Measurements from ENCODE around the gene TMEM82.

Gene TMEM82

DNA sequence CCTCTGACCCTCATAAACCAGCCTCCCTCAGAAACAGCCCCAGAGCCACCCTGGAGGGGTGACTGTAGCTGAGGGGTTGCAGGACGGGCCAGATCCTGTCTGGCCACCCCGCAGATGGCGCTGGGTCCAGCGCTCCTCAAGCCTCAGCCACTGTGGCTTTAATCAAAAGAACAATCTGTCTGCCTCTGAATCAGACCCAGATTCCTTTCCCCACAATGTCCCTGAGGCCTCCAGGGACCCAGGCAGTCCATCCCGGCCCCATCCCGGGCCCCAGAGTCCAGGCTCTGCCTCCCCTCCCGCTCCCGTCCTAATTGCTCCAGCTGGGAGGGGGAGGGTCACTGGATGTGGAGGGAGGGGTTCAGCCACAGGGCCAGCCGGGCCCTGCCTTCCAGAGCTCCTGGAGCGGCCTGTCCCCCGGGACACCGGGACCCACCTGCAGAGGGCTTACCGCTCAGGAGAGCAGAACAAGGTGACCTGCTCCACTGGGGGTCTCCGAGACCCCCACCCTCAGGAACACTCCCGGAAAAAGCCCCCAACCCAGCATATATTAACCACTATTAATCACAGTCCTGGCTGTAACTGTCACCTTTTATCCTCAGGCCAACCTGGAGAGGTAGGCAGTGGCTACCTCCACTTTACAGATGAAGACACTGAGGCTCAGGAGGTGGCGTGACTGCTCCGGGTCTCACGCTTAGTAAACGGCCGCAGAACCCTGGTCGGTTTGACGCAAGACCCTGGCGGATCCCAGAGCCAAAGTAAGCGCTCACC is 15.5 kb downstream of the TMEM82 start:
- DNase-seq: no peak

DNA sequence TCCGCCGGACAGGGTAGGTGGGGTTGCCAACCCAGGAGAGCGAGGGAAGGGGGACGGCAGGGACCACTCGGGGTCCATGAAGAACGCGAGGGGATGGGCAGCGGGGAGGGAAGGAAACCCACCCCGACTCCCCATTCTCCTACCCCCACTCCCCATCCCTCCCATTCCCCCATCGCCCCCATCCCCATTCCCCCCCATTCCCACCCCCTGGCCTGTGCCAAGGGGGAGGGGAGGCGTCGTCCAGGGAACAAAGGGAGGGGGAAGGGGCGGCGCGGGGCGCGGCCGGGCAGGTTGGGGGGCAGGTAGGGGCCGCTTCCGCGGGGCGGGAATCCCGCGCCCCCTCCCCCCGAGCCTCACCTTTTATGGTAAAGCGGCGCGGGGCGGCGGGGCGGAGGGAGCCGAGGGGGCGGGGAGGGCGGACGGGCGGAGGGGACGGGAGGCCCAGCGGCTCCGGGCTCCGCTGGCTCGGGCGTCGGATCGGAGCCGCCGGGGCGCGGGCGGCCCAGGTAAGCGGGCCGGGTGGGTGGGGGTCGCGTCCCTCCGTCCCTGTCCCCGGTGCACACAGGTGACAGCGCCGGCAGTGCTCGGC is 16.1 kb downstream of the TMEM82 start, which contains the start of gene FBLIM1:
FBLIM1 (plus strand) TSS at position 453 of the 589 bp plus-strand sequence. CDS start 6,189 bp downstream, outside the sequence.
- DNase-seq: no peak

GRCh38 chr1:15758953-15759661 is 16.8 kb downstream of the TMEM82 start:
- no peak for DNase-seq

DNA sequence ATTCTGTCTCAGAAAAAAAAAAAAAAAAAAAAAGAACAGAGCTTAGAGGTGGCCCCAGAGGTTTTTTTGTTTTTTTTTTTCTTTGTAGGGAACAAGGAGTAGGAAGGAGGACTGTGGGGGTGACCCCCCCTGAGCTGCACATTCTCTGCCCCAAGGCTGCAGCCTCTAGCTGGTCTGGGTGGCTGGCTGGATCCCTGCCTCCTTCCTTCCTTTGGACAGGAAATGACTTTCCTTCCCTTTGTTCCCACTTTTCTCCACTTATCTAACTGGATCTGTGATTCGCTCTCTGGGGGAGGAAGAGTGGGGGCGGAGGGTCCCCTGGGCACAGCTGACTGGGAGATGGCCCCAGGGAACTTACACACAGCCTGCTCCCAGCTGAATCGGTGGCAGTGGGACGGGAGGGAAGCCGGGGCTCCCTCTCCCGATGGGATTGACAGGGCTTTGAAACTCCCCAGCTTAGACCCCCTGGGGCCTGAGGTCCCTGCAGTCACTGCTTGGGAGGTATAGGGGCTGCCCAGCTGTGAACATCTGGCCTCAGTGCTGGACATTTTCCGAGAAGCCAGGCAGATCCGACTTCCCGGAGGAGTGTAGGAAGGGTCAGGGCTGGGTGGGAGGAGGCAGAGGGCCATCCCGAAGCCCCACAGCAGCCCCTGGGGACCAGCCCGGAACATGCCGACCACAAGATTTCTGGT is 18.4 kb downstream of the TMEM82 start:
- no peak for DNase-seq

DNA sequence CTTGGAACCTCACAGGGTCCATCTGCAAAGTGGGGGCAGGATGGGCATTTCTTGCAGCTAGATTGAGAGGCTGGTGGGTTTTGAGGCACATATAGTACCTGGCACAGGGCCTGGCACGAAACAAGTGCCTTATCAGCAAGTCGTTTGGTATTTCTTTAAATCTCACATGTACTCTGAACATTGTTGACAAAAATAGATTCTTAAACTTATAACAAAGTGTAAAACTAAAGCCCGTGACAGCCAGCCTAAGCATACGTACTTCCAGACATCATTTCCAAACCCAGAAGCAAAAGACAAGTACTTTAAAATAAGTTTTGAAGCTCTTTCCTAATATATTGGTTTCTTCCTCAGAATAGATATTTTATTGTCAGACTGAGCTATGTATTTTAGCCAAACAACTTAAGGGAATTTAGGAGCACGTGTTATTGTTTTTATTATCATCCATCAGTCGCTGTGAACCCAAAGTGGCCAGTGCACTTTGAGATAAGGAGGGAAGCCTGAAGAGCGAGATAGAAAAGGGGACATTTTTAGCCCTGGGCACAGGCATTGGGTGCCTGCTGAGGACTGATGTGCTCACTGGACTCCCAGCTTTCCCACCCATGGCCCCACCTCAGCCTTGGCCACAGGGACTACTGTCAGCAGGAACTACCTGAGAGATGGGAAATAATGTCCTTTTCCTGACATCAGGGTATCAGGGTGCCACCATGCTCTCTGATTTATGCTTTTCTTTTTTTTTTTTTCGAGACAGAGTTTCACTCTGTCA is 19.2 kb downstream of the TMEM82 start:
- no peak for DNase-seq

DNA sequence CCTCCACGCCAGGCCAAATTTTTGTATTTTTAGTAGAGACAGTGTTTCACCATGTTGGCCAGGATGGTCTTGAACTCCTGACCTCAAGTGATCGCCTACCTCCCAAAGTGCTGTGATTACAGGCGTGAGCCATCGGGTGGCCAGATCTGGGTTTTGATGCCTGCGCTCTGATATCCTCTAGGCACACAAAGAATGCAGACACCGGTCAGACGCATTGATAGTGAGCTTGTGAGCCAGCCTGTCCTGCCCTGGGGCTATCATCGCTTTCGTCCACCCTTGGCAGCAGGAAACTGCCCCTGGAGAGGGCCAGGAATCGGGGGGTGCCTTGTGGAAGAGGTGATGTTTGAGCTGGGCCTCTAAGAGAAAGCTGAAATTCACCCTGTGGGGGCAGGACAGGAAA is 20.2 kb downstream of the TMEM82 start:
- DNase-seq: no peak

- no peak for DNase-seq
These were observed 22.0 kb downstream of the TMEM82 start for GRCh38 chr1:15764269-15764764.

DNA sequence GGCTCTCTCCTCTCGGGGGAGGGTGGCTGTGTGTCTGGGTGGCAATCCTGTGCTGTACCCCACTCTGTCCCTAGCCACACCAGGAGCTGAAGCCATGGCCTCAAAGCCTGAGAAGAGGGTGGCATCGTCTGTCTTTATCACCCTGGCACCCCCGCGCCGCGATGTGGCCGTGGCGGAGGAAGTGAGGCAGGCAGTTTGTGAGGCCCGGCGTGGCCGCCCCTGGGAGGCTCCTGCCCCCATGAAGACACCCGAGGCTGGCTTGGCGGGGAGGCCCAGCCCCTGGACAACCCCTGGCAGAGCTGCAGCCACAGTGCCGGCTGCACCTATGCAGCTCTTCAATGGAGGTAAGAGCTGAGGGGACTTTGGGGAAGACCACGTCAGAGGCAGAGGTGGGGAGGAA is 22.6 kb downstream of the TMEM82 start:
- DNase-seq: no peak

DNA sequence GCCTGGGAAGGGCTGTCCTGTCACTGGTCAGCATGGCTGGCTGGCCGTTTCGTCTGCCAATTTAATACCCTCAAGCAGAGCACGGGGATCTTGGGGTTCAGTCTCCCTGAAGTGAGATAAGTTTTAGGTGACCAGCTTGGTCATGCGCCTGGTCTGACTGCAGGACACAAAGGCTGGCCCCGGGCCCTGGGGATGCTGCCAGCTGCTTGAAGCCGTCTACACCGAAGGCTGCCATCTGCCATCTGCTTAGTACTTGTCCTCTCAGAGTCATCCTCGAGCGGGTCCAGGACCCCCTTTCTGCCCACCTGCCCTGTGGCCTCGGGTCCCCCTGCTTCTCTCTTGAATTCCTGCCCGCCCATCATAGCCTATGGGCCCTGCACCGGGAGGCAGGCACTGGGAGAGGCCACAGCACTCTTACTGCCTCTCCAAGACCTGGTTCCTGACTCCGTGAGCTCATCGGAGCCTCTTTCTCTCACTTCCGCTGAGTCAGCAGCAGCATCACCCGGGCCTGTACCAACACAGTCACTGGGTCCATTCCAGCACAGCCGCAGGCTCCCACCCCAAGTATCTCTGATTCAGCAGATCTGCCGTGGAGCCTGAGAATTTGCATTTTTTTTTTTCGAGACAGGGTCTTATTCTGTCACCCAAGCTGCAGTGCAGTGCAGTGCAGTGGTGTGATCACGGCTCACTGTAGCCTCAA is 23.3 kb downstream of the TMEM82 start:
- DNase-seq: no peak

- DNase-seq: no peak
These were observed 25.6 kb downstream of the TMEM82 start for GRCh38 chr1:15767941-15768340.

- no peak for DNase-seq
These were observed 26.1 kb downstream of the TMEM82 start for GRCh38 chr1:15768388-15768787.

GRCh38 chr1:15770313-15770962 is 28.1 kb downstream of the TMEM82 start:
- DNase-seq: no peak

DNA sequence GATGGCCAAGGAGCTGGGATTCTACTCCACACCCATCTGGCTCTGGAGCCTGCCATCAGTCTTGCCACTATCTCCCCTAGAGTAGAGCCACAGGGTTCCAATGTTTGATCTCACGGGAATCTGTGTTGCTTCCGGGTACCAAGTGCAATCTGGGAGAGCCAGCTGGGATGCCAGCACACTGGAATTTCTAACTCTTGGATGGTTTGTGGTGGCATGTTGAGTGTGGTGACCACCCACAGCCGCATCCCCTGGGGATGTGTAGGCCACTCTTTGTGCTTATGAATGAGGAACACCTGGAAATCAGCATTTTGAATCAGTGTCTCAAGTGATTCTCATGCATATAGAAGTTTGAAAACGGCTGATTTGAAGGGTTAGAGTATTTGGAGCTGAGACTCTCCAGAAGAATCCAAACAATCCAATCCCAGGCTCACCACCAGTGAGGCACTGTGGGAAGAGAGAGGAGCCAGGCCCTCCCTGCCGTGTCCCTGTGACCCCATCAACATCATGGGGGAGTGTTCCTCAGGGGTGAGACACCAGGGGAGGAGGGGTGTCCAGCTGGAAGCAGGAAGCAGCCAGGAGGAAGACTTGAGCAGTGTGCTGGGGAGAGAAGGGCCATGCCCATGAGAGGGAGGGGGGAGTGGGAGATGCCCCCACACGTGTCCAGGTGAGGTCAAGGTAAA is 29.7 kb downstream of the TMEM82 start:
- DNase-seq: no peak

DNA sequence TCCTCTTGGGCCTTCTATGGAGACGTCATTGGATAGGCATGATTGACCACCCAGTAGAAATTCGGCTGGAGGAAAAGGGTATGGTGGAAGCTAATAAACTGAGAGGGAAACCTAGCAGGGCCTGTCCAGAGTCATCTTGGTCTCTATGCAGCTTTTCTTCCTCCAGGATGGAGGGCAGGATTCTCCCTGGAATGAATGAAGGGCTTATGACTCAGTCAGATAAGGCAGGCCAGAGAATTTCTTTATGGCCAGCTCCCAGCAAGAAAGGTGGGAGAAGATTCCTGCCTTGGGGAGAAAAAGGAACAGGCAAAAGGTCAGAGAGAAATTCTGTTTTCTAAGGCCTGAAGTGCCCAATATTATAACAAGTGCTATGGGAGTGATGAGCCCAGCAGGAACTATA is 33.4 kb downstream of the TMEM82 start:
- no peak for DNase-seq

GRCh38 chr1:15777909-15778707 is 35.8 kb downstream of the TMEM82 start:
- no peak for DNase-seq

DNA sequence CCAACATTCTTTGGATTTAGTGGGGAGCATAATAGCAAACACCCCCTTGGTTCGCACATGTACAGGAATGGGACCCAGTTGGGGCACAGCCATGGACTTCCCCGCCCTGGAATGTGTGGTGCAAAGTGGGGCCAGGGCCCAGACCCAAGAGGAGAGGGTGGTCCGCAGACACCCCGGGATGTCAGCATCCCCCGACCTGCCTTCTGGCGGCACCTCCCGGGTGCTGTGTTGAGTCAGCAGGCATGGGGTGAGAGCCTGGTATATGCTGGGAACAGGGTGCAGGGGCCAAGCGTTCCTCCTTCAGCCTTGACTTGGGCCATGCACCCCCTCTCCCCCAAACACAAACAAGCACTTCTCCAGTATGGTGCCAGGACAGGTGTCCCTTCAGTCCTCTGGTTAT is 43.4 kb downstream of the TMEM82 start:
- DNase-seq: no peak

DNA sequence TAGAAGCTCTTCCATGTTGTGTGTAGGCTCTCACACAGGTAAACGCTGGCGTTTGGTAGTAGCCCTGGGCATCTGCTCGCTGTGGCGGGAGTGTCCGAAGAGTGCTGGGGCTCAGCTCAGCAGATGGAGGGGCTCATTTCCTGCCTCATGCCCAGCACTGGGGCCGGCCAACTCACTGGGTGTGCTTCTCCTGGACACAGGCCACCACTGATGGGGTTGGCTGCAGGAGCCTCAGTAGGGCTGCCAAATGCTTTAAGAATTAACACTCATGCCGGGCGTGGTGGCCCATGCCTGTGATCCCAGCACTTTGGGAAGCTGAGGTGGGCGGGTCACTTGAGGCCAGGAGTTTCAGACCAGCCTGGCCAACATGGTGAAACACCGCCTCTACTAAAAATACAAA is 44.3 kb downstream of the TMEM82 start:
- no peak for DNase-seq

DNA sequence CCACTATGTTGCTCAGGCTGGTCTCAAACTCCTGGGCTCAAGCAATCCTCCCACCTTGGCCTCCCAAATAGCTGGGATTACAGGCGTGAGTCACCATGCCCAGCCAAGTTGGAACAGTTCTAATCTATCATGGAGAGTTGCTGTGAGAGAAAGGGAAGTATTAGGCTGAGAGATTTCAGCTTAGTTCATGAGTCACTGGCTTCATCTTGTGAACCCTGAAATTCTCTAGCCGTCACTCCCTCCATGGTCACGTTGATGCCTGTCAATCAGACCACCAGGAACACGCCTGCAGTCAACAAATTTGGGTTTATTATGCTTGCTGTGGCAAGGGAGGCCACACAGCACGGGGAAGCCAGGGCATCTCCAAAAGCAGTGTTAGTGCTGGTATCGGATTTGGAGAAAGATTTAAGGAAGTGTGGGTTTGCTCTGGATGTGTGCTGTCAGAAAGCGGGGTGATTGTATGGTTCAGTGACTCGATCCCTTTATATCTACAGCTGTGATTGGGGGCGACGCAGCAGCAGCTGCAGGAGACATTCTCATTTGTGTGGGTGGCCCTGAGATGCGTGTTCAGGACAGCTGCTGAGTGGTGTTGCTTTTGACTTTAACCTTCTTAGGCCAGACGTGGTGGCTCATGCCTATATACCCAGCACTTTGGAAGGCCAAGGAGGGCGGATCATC is 46.5 kb downstream of the TMEM82 start:
- DNase-seq: no peak

- no peak for DNase-seq
These were observed 53.8 kb downstream of the TMEM82 start for GRCh38 chr1:15796086-15796462.

Data from stimulated activated CD4-positive, alpha-beta T cell treated with anti-CD3 and anti-CD28 coated beads, Interleukin-4, amount 100 ng/mL, for 24 hours (primary cell).